Osteocyte (in vitro differentiated cells): ENCODE measurements around the gene TRIM8. TPM values are rescaled to one million over a fixed set of nuclear protein-coding genes. Genes with fewer than 3 reads are reported as not detected.

ENCODE experiments used
- DNase-seq: peaks from one replicate; pipeline ENCODE4 v3.0.0; 2021; ENCODE audit warnings: mixed read lengths; ENCODE audit not compliant: unreplicated experiment; ENCODE audit errors: extremely low spot score
- H3K27ac Mint-ChIP-seq: one replicate; pipeline ENCODE4 v1.8.0; 2021; ENCODE audit warnings: mild to moderate bottlenecking, mixed read lengths; ENCODE audit not compliant: unreplicated experiment
- H3K27me3 Mint-ChIP-seq: one replicate; pipeline ENCODE4 v1.8.0; 2021; ENCODE audit warnings: mixed read lengths; ENCODE audit not compliant: unreplicated experiment
- H3K36me3 Mint-ChIP-seq: one replicate; pipeline ENCODE4 v1.8.0; 2021; ENCODE audit warnings: mixed read lengths; ENCODE audit not compliant: unreplicated experiment
- H3K4me1 Mint-ChIP-seq: one replicate; pipeline ENCODE4 v1.8.0; 2021; ENCODE audit warnings: mixed read lengths; ENCODE audit not compliant: unreplicated experiment
- H3K4me3 Mint-ChIP-seq: one replicate; pipeline ENCODE4 v1.8.0; 2021; ENCODE audit warnings: mild to moderate bottlenecking, moderate library complexity, mixed read lengths; ENCODE audit not compliant: unreplicated experiment
- H3K9me3 Mint-ChIP-seq: one replicate; pipeline ENCODE4 v1.8.0; 2021; ENCODE audit warnings: mixed read lengths; ENCODE audit not compliant: unreplicated experiment
- CTCF ChIP-seq: fragments of 200-600 bp; sonication (generic); IDR thresholded peaks from 2 replicates; pipeline ENCODE4 v1.5.0; 2021; ENCODE audit warnings: antibody characterized with exemption, mild to moderate bottlenecking, moderate library complexity
- total RNA-seq: library from RNA; stranded (reverse); gene quantifications from 2 replicates; pipeline ENCODE4 v1.2.1, GENCODE V29; 2021

TRIM8 gene
- total RNA-seq, 1 donor from 2014 or later: 63.9 TPM

DNA sequence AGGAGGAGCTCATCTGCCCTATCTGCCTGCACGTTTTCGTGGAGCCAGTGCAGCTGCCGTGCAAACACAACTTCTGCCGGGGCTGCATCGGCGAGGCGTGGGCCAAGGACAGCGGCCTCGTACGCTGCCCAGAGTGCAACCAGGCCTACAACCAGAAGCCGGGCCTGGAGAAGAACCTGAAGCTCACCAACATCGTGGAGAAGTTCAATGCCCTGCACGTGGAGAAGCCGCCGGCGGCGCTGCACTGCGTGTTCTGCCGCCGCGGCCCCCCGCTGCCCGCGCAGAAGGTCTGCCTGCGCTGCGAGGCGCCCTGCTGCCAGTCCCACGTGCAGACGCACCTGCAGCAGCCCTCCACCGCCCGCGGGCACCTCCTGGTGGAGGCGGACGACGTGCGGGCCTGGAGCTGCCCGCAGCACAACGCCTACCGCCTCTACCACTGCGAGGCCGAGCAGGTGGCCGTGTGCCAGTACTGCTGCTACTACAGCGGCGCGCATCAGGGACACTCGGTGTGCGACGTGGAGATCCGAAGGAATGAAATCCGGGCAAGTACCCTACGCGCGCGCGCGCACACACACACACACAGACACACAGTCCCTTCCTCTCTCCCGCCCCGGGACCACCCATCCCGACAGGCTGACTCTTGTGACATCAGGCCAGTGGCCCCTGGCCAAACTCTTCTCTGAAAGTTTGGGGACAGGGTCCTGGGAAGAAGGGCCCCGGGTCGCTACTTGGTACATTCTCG, 538 bp downstream of the TRIM8 start:
- H3K27me3 Mint-ChIP-seq: no peaks in the 10 kb centered on the region
- H3K27ac Mint-ChIP-seq: peak overlapping the region; percentile 98
- peaks cover 40% of the 10 kb centered on the region for H3K4me1 Mint-ChIP-seq
- peak; percentile 90 for DNase-seq
- peak; percentile 53 for TF ChIP-seq CTCF
- no peaks in the 10 kb centered on the region for H3K9me3 Mint-ChIP-seq
- H3K4me3 Mint-ChIP-seq: peak overlapping the region; percentile 94
- H3K36me3 Mint-ChIP-seq: no peaks in the 10 kb centered on the region

GRCh38 chr10:102645388-102645740, 1.1 kb downstream of the TRIM8 start:
- Mint-ChIP-seq H3K36me3 (no peaks in the 10 kb centered on the region), H3K4me3 (peak overlapping the region; percentile 94), H3K27me3 (no peaks in the 10 kb centered on the region), H3K9me3 (no peaks in the 10 kb centered on the region), H3K4me1 (peaks cover 45% of the 10 kb centered on the region), H3K27ac (peak overlapping the region; percentile 98)
- DNase-seq: no peak
- TF ChIP-seq CTCF: no peak

DNA sequence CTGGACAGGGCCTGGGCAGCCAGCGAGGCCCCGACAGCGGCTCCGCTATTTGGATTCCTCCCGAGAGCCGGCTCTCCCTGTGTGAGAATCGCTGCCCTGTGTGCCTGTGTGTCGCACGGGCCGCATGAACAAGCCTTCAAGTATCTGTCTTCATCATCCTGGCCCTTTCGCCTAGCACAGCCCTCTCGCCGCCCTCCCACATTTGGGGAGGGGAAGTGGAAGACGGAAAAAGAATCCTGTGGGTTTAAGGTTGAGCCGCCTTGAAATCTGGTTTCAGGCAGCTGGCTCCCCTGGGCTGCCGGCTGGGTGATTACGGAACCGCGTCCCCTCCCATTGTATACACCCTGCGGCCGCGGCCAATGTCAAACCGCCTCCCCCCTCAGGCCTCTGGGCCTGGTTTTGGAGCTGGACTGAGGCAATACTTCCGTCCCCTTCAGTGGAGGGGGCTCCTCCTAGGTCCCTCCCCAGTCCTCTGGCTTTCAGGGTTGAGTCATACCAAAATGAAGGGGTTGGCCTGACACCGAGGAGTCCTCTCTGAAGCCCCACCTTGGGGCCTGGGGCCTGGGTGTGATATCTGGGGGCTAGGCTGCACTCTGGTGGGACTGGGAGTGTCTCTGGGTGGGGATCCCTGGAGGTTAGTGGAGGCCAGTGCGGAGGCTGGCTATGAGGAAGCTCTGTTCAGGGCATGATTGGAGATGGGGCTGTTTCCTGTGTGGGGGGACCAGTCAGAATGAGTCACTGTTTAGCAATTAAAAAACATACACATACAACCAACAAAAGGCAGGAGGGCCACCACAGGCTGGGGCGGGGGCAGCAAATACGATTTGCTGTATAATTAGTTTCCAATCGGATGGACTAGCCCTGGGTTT, 1.7 kb downstream of the TRIM8 start:
- peak; percentile 91 for DNase-seq
- Mint-ChIP-seq H3K36me3 (no peaks in the 10 kb centered on the region), H3K9me3 (no peaks in the 10 kb centered on the region), H3K27me3 (no peaks in the 10 kb centered on the region), H3K27ac (peak overlapping the region; percentile 98), H3K4me3 (peak overlapping the region; percentile 94), H3K4me1 (peaks cover 51% of the 10 kb centered on the region)
- TF ChIP-seq CTCF: no peak

- H3K36me3 Mint-ChIP-seq: no peaks in the 10 kb centered on the region
- no peak for TF ChIP-seq CTCF
- H3K27ac Mint-ChIP-seq: peak overlapping the region; percentile 98
- no peak for DNase-seq
- H3K27me3 Mint-ChIP-seq: no peaks in the 10 kb centered on the region
- peak overlapping the region; percentile 94 for H3K4me3 Mint-ChIP-seq
- H3K9me3 Mint-ChIP-seq: no peaks in the 10 kb centered on the region
- peaks cover 49% of the 10 kb centered on the region for H3K4me1 Mint-ChIP-seq
Measured at GRCh38 chr10:102646610-102647442, 2.5 kb downstream of the TRIM8 start.
